HCT116 (cell line): ENCODE measurements around the gene CD82. TPM values are rescaled to one million over a fixed set of nuclear protein-coding genes. Genes with fewer than 3 reads are reported as not detected.

Experiments used
- ATAC-seq: fragments of 200-7000 bp; cut with Tn5 transposase; 2 replicates; pipeline ENCODE4 v1.9.1; 2020; ENCODE audit warnings: mild to moderate bottlenecking, moderate library complexity
- BruUV-seq: library from RNA; stranded (reverse); fragments of 400-500 nt; replicated peaks from 2 replicates; lab custom pipeline; 2021; lab: Mats Ljungman, UMichigan
- CTCF ChIA-PET: fragments of 300-600 bp; sonication (Branson Sonifier 250); formaldehyde crosslinking; loops from one replicate; lab custom pipeline; 2021; ENCODE audit warnings: antibody characterized with exemption; lab: Charles Lee
- POLR2A ChIA-PET: fragments of 300-600, 350-600 bp; sonication (Branson Sonifier 250); formaldehyde crosslinking; loops from one replicate; lab custom pipeline; 2021; ENCODE audit warnings: antibody characterized with exemption; lab: Charles Lee
- RAD21 ChIA-PET, 2 experiments: fragments of 300-600 bp; sonication (Branson Sonifier 250); formaldehyde crosslinking; loops; one replicate each; lab custom pipeline; 2023; ENCODE audit warnings: low total read pairs in 2 of 2; ENCODE audit not compliant: uncharacterized antibody in 2 of 2, unreplicated experiment in 2 of 2, low non-redundant PET in 1 of 2; lab: Charles Lee
- DNase-seq: peaks from one replicate; pipeline ENCODE4 v3.0.0-alpha.2; 2010; ENCODE audit warnings: low read depth, low spot score
- H2AFZ ChIP-seq: fragments of 200-600 bp; shearing (Covaris generic), sonication (generic); 2 replicates; pipeline ENCODE4 v1.6.1; 2017; ENCODE audit warnings: low read depth, mixed run types, mixed read lengths, antibody characterized with exemption, low read length; ENCODE audit not compliant: poor library complexity, severe bottlenecking
- H3K27ac ChIP-seq: 2 replicates; pipeline ENCODE4 v1.5.1; 2012; ENCODE audit warnings: low read depth, low read length
- H3K27me3 ChIP-seq: fragments of 200-600 bp; sonication (generic); 2 replicates; pipeline ENCODE4 v1.6.1; 2016; ENCODE audit warnings: mixed run types, low read length, mixed read lengths; ENCODE audit not compliant: insufficient read depth
- H3K36me3 ChIP-seq, 2 experiments: fragments of 200-500 bp in 1 of 2; fragments of 200-600 bp in 1 of 2; sonication (Bioruptor generic) in 1 of 2; sonication (generic) in 1 of 2; 2 replicates each; pipeline versions ENCODE4 v1.5.1 to v1.6.1; 2014 to 2016; ENCODE audit warnings: low read length in 2 of 2, inconsistent platforms in 1 of 2, mixed read lengths in 1 of 2, mixed run types in 1 of 2; ENCODE audit not compliant: insufficient read depth in 2 of 2, control insufficient read depth in 1 of 2
- H3K4me1 ChIP-seq, 2 experiments: fragments of 200-600 bp in 1 of 2; sonication (generic) in 1 of 2; 2 replicates each; pipeline versions ENCODE4 v1.5.1 to v1.6.1; 2012 to 2017; ENCODE audit warnings: low read length in 2 of 2, inconsistent platforms in 1 of 2, mild to moderate bottlenecking in 1 of 2, mixed read lengths in 1 of 2, mixed run types in 1 of 2, moderate library complexity in 1 of 2; ENCODE audit not compliant: insufficient read depth in 2 of 2, control insufficient read depth in 1 of 2
- H3K4me2 ChIP-seq: fragments of 200-600 bp; sonication (generic); 2 replicates; pipeline ENCODE4 v1.6.1; 2017; ENCODE audit warnings: mixed run types, low read length, mixed read lengths
- H3K4me3 ChIP-seq, 2 experiments: fragments of 200-600 bp in 1 of 2; sonication (generic) in 1 of 2; replicated peaks in 1 of 2; 2 replicates each; pipeline ENCODE4 v1.5.1; 2011 to 2016; ENCODE audit warnings: low read length in 2 of 2, control low read depth in 1 of 2, low read depth in 1 of 2, mild to moderate bottlenecking in 1 of 2, mixed read lengths in 1 of 2, mixed run types in 1 of 2
- H3K79me2 ChIP-seq: fragments of 200-600 bp; sonication (generic); 2 replicates; pipeline ENCODE4 v1.6.1; 2017; ENCODE audit warnings: mild to moderate bottlenecking, mixed run types, low read length, moderate library complexity, mixed read lengths; ENCODE audit not compliant: insufficient read depth
- H3K9ac ChIP-seq: fragments of 200-600 bp; sonication (generic); 2 replicates; pipeline ENCODE4 v1.6.1; 2016; ENCODE audit warnings: low read length, mixed read lengths
- H3K9me2 ChIP-seq: fragments of 200-600 bp; sonication (generic), shearing (Covaris generic); 2 replicates; pipeline ENCODE4 v1.6.1; 2017; ENCODE audit warnings: mixed run types, mild to moderate bottlenecking, moderate library complexity; ENCODE audit not compliant: insufficient read depth
- H3K9me3 ChIP-seq, 2 experiments: fragments of 200-500 bp in 1 of 2; fragments of 200-600 bp in 1 of 2; sonication (Bioruptor generic) in 1 of 2; sonication (generic) in 1 of 2; 2 replicates each; pipeline ENCODE4 v1.6.1; 2014 to 2017; ENCODE audit warnings: low read length in 2 of 2, mixed read lengths in 2 of 2, inconsistent platforms in 1 of 2, low read depth in 1 of 2, mild to moderate bottlenecking in 1 of 2, mixed run types in 1 of 2, moderate library complexity in 1 of 2; ENCODE audit not compliant: control insufficient read depth in 1 of 2, insufficient read depth in 1 of 2
- H4K20me1 ChIP-seq: fragments of 200-600 bp; sonication (generic), shearing (Covaris generic); 2 replicates; pipeline ENCODE4 v1.6.1; 2017; ENCODE audit warnings: mixed run types, mild to moderate bottlenecking, moderate library complexity; ENCODE audit not compliant: insufficient read depth
- ATF3 ChIP-seq: IDR thresholded peaks from 2 replicates; pipeline ENCODE4 v1.6.1; 2012
- CEBPB ChIP-seq: IDR thresholded peaks from 2 replicates; pipeline ENCODE4 v1.6.1; 2012; ENCODE audit warnings: low read depth
- EGR1 ChIP-seq: IDR thresholded peaks from 2 replicates; pipeline ENCODE4 v1.6.1; 2012; ENCODE audit warnings: low read depth
- FOSL1 ChIP-seq: IDR thresholded peaks from 2 replicates; pipeline ENCODE4 v1.6.1; 2012; ENCODE audit warnings: low read depth
- MAX ChIP-seq: IDR thresholded peaks from 2 replicates; pipeline ENCODE4 v1.6.1; 2012
- POLR2A ChIP-seq: IDR thresholded peaks from 2 replicates; pipeline ENCODE4 v1.7.0; 2011; ENCODE audit warnings: borderline replicate concordance; ENCODE audit not compliant: insufficient read depth, insufficient read length; ENCODE audit errors: extremely low read depth
- RAD21 ChIP-seq: IDR thresholded peaks from 2 replicates; pipeline ENCODE4 v1.6.1; 2012; ENCODE audit warnings: low read depth, mild to moderate bottlenecking
- REST ChIP-seq: IDR thresholded peaks from 2 replicates; pipeline ENCODE4 v1.6.1; 2012; ENCODE audit warnings: low read depth
- SIN3A ChIP-seq: IDR thresholded peaks from 2 replicates; pipeline ENCODE4 v1.6.1; 2012; ENCODE audit warnings: low read depth
- SP1 ChIP-seq: IDR thresholded peaks from 2 replicates; pipeline ENCODE4 v1.6.1; 2012; ENCODE audit warnings: low read depth
- YY1 ChIP-seq: IDR thresholded peaks from 2 replicates; pipeline ENCODE4 v1.6.1; 2011; ENCODE audit warnings: low read length, low read depth, moderate library complexity, mild to moderate bottlenecking; ENCODE audit not compliant: insufficient replicate concordance; ENCODE audit errors: extremely low read depth
- ZNF274 ChIP-seq: fragments of 200-500 bp; sonication (Bioruptor generic); IDR thresholded peaks from 2 replicates; pipeline ENCODE4 v1.6.1; 2014; ENCODE audit warnings: mild to moderate bottlenecking, low read depth, low read length, inconsistent platforms
- intact Hi-C: fragments of 100-400 bp; cut with micrococcal nuclease; formaldehyde crosslinking; loops from 2 replicates; pipeline ENCODE4 v1.10.0; 2022
- total RNA-seq: library from RNA; stranded (reverse); gene quantifications from one replicate; pipeline ENCODE4 v1.2.1, GENCODE V29; 2021; ENCODE audit not compliant: unreplicated experiment

CD82 gene
- total RNA-seq, 1 experiment from 2014 or later: 16.7 TPM

- no peak for DNase-seq
- RAD21 ChIA-PET: no interaction called here
- POLR2A ChIA-PET: no interaction called here
These were observed 45.6 kb downstream of the CD82 start for GRCh38 chr11:44611088-44611487.

More at GRCh38 chr11:44611088-44611487, 45.6 kb downstream of the CD82 start:
- 0 out of 2 replicates have a peak, but pooled peaks have one; percentile 44 for ATAC-seq
- Histone ChIP-seq H3K27me3 (no peaks in the 10 kb centered on the region), H3K4me1 (peaks cover 0 to 5% of the 10 kb centered on the region in 2 experiments; a peak in 1 of 4 replicates), H3K9me2 (no peaks in the 10 kb centered on the region), H3K4me2 (no peak overlapping the region), H3K4me3 (no peak overlapping the region), H3K9ac (no peak overlapping the region), H4K20me1 (no peaks in the 10 kb centered on the region), H3K79me2 (no peaks in the 10 kb centered on the region), H3K9me3 (no peaks in the 10 kb centered on the region), H3K27ac (no peak overlapping the region), H3K36me3 (no peaks in the 10 kb centered on the region), H2AFZ (no peak overlapping the region)
- TF ChIP-seq EGR1: no peak
- no peak for TF ChIP-seq CEBPB
- TF ChIP-seq SIN3A: no peak
- no peak for TF ChIP-seq FOSL1
- TF ChIP-seq POLR2A: no peak
- no peak for TF ChIP-seq ZNF274
- TF ChIP-seq RAD21: no peak
- TF ChIP-seq YY1: no peak
- TF ChIP-seq ATF3: no peak
- no peak for TF ChIP-seq SP1
- TF ChIP-seq REST: no peak
- no peak for TF ChIP-seq MAX
- CTCF ChIA-PET: interaction anchor here (2.2 kb wide), 1 partner anchor 53 kb away, joined by 15 read pairs; no protein-coding TSS in a partner anchor
- no TSS peak for BruUV-seq
- intact Hi-C loops: loop anchor here (10.0 kb wide), 1 partner anchor 466 kb away; no protein-coding TSS in a partner anchor
